ENCODE results near the gene BCL11A. TPM values are rescaled to one million over a fixed set of nuclear protein-coding genes. Genes with fewer than 3 reads are reported as not detected.

The BCL11A gene
- total RNA-seq, 3 donors from 2014 or later (not counting 1 experiment from before 2014, with no cell fraction given) = 2.6 to 3.5 (median 3.0) TPM

DNA sequence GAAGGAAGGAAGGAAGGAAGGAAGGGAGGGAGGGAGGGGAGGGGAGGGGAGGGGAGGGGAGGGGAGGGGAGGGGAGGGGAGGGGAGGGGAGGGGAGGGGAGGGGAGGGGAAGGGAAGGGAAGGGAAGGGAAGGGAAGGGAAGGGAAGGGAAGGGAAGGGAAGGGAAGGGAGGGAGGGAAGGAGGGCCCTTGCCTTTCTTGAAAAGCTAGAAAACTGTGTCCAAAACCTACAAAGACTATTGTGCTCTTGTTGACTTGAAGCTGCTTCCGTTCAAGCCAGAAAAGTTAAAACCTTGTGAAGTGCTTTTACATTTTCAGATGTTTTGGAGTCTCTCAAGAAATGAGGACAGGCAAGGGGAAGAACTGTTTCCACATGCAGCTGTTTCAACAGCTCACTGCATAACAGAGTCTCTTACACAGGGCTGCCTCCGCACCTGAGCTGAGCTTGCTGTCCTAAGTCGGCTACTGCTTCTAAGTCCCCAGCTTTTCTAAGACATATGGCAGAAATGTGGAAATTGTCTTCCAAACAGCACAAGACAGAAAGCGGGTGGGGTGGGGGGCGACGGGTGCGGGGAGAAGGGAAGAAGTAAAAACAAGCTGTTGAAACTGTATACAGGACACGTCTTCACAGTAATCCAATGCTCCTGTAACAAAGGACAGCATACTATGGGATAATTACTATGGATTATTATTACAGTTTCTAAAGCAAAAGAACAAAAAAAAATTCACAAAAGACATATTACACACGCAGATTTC lies 46.1 kb downstream of the BCL11A start:
- no peak for ATAC-seq
- Histone ChIP-seq H3K27ac (ENCODE audit: low read length) (no peak overlapping the region), H3K9me3 (ENCODE audit: control insufficient read depth, insufficient read depth, low read length) (no peaks in the 10 kb centered on the region), H3K27me3 (ENCODE audit: control insufficient read depth, insufficient read depth, low read length) (no peaks in the 10 kb centered on the region), H3K4me1 (ENCODE audit: control insufficient read depth, insufficient read depth, low read length) (peaks cover 26% of the 10 kb centered on the region), H3K36me3 (ENCODE audit: control insufficient read depth, insufficient read depth, low read length) (no peaks in the 10 kb centered on the region), H3K4me3 (ENCODE audit: low read length) (no peak overlapping the region)
- Mint-ChIP-seq H3K4me3 (no peak overlapping the region), H3K4me1 (peaks cover 6 to 10% of the 10 kb centered on the region in 2 donors), H3K9me3 (no peaks in the 10 kb centered on the region), H3K27ac (no peak overlapping the region), H3K27me3 (ENCODE audit: low read depth in 2 of 2) (peaks cover 23 to 50% of the 10 kb centered on the region in 2 donors), H3K36me3 (no peaks in the 10 kb centered on the region)
- intact Hi-C loops (cut with micrococcal nuclease) = no loop called here
- TF ChIP-seq, protein P1, sequence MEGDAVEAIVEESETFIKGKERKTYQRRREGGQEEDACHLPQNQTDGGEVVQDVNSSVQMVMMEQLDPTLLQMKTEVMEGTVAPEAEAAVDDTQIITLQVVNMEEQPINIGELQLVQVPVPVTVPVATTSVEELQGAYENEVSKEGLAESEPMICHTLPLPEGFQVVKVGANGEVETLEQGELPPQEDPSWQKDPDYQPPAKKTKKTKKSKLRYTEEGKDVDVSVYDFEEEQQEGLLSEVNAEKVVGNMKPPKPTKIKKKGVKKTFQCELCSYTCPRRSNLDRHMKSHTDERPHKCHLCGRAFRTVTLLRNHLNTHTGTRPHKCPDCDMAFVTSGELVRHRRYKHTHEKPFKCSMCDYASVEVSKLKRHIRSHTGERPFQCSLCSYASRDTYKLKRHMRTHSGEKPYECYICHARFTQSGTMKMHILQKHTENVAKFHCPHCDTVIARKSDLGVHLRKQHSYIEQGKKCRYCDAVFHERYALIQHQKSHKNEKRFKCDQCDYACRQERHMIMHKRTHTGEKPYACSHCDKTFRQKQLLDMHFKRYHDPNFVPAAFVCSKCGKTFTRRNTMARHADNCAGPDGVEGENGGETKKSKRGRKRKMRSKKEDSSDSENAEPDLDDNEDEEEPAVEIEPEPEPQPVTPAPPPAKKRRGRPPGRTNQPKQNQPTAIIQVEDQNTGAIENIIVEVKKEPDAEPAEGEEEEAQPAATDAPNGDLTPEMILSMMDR (IDR thresholded peaks at IDR 0.05) = no peak
- DNase-seq = peak in 1 of 2 donors; percentile 7
- WGBS (ENCODE audit: insufficient coverage) = 69% methylated on average over 8 of the region's 9 CpGs

DNA sequence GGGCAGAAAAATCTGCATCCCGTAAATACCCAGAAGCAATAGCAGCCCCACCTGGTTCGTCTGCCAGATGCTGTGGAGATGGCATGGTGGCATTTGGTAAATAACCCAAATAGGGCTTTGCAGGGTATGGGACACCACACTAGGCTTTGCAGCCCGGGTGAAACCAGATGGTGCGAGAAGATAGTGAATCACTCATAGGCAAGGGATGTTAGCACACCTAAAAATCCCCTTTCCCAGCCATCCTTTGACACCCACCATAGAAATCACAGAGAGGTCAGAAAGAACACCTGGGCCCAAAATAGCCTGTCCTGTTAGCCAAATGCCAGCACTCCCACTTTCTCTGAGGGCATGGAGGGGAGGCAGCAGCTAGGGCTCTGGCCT lies 47.6 kb downstream of the BCL11A start:
- Mint-ChIP-seq H3K4me3 (no peak overlapping the region), H3K36me3 (no peaks in the 10 kb centered on the region), H3K27me3 (ENCODE audit: low read depth in 2 of 2) (peaks cover 20 to 43% of the 10 kb centered on the region in 2 donors), H3K4me1 (peaks cover 6 to 10% of the 10 kb centered on the region in 2 donors), H3K27ac (no peak overlapping the region), H3K9me3 (no peaks in the 10 kb centered on the region)
- H3K36me3 ChIP-seq (ENCODE audit: control insufficient read depth, insufficient read depth, low read length) = no peaks in the 10 kb centered on the region
- no peak for DNase-seq
- H3K4me1 ChIP-seq (ENCODE audit: control insufficient read depth, insufficient read depth, low read length) = peaks cover 16% of the 10 kb centered on the region
- H3K27me3 ChIP-seq (ENCODE audit: control insufficient read depth, insufficient read depth, low read length) = no peaks in the 10 kb centered on the region
- WGBS (ENCODE audit: insufficient coverage) = 34% methylated on average over 4 of the region's 4 CpGs
- ATAC-seq = peak in 2 of 3 donors; percentile 61 to 66
- H3K27ac ChIP-seq (ENCODE audit: low read length) = no peak overlapping the region
- H3K9me3 ChIP-seq (ENCODE audit: control insufficient read depth, insufficient read depth, low read length) = no peaks in the 10 kb centered on the region
- H3K4me3 ChIP-seq (ENCODE audit: low read length) = no peak overlapping the region
- intact Hi-C loops (cut with micrococcal nuclease) = no loop called here
- TF ChIP-seq, protein P1 (IDR thresholded peaks at IDR 0.05) = no peak

DNA sequence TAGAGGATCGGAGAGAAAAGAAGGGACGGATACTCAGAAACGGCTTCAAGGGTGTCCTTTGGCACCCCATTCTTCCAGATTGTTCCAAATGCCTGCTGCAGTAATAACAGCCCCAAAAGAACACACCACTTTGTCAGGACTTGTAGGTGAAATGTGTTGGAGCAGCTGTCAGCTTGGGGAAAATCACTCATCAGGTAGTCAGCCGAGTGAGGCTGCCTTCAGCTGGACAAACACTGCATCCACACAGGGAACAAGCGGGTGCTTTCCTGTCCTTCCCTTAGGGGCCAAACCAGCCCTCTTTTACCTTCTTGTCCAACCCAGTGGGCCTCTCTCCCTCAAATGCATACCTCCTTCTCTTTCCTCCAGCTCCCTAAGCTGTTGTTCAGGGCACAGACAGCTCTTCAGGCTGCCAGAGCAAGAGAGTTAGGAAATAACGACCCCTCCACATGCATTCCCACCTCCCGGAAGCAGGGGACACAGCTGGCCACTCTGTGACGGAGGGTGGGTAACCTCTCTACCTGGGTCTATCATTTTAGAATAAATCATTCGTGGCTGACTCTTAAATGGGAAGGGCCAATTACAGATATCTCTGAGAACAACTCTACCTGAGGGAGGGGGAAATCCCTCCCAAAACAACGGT lies 48.1 kb downstream of the BCL11A start:
- Histone ChIP-seq H3K4me1 (ENCODE audit: control insufficient read depth, insufficient read depth, low read length) (peaks cover 17% of the 10 kb centered on the region), H3K36me3 (ENCODE audit: control insufficient read depth, insufficient read depth, low read length) (no peaks in the 10 kb centered on the region), H3K4me3 (ENCODE audit: low read length) (no peak overlapping the region), H3K27ac (ENCODE audit: low read length) (peak overlapping the region; percentile 20), H3K9me3 (ENCODE audit: control insufficient read depth, insufficient read depth, low read length) (no peaks in the 10 kb centered on the region), H3K27me3 (ENCODE audit: control insufficient read depth, insufficient read depth, low read length) (no peaks in the 10 kb centered on the region)
- no peak overlapping the region for H3K27ac Mint-ChIP-seq
- DNase-seq (no peak), ATAC-seq (no peak)
- intact Hi-C loops (cut with micrococcal nuclease) = no loop called here
- 64% methylated on average over 9 of the region's 10 CpGs for WGBS (ENCODE audit: insufficient coverage)
- H3K4me3 Mint-ChIP-seq = no peak overlapping the region
- H3K36me3 Mint-ChIP-seq = no peaks in the 10 kb centered on the region
- H3K27me3 Mint-ChIP-seq (ENCODE audit: low read depth in 2 of 2) = peaks cover 19 to 39% of the 10 kb centered on the region in 2 donors
- TF ChIP-seq, protein P1 (IDR thresholded peaks at IDR 0.05) = no peak
- no peaks in the 10 kb centered on the region for H3K9me3 Mint-ChIP-seq
- H3K4me1 Mint-ChIP-seq = peaks cover 6 to 10% of the 10 kb centered on the region in 2 donors
